ENCODE data around the gene PECR.

PECR gene

GRCh38 chr2:216081487-216082116, at the start of gene PECR, which contains the start of gene TMEM169:
PECR (minus strand) TSS chr2:216081809; CDS start chr2:216081741, 68 bp downstream.
TMEM169 (plus strand) TSS chr2:216081919; CDS start chr2:216095964, 14,045 bp downstream.
- DNase-seq (ENCODE audit: low read depth in 3 of 3): peak; percentile 40 to 78 (median 53)

GRCh38 chr2:216130346-216130971, 48.9 kb upstream of the PECR start:
- no peak for DNase-seq (ENCODE audit: low read depth in 3 of 3)

GRCh38 chr2:216126943-216127342, 45.3 kb upstream of the PECR start:
- DNase-seq (ENCODE audit: low read depth in 3 of 3): no peak

- DNase-seq (ENCODE audit: low read depth in 3 of 3): no peak
These were observed 39.6 kb upstream of the PECR start for GRCh38 chr2:216121255-216121654.

GRCh38 chr2:216119986-216120385, 38.4 kb upstream of the PECR start:
- no peak for DNase-seq (ENCODE audit: low read depth in 3 of 3)

GRCh38 chr2:216119146-216119545, 37.5 kb upstream of the PECR start:
- no peak for DNase-seq (ENCODE audit: low read depth in 3 of 3)

GRCh38 chr2:216118474-216118873, 36.9 kb upstream of the PECR start:
- no peak for DNase-seq (ENCODE audit: low read depth in 3 of 3)

GRCh38 chr2:216117561-216118340, 36.1 kb upstream of the PECR start:
- no peak for DNase-seq (ENCODE audit: low read depth in 3 of 3)

GRCh38 chr2:216116418-216116817, 34.8 kb upstream of the PECR start:
- DNase-seq (ENCODE audit: low read depth in 3 of 3): no peak

- peak; percentile 93 to 97 (median 93) for DNase-seq (ENCODE audit: low read depth in 3 of 3)
These were observed 33.3 kb upstream of the PECR start for GRCh38 chr2:216114714-216115531.

GRCh38 chr2:216114382-216114713, 32.7 kb upstream of the PECR start:
- no peak for DNase-seq (ENCODE audit: low read depth in 3 of 3)

- DNase-seq (ENCODE audit: low read depth in 3 of 3): no peak
These were observed 32.0 kb upstream of the PECR start for GRCh38 chr2:216113572-216113971.

- DNase-seq (ENCODE audit: low read depth in 3 of 3): no peak
These were observed 31.3 kb upstream of the PECR start for GRCh38 chr2:216112926-216113325.

- no peak for DNase-seq (ENCODE audit: low read depth in 3 of 3)
These were observed 29.5 kb upstream of the PECR start for GRCh38 chr2:216111122-216111521.

- no peak for DNase-seq (ENCODE audit: low read depth in 3 of 3)
These were observed 29.0 kb upstream of the PECR start for GRCh38 chr2:216110620-216111019.

GRCh38 chr2:216109962-216110614, 28.5 kb upstream of the PECR start:
- DNase-seq (ENCODE audit: low read depth in 3 of 3): no peak

- peak; percentile 95 to 97 (median 96) for DNase-seq (ENCODE audit: low read depth in 3 of 3)
These were observed 27.6 kb upstream of the PECR start, which contains the start of gene XRCC5 for GRCh38 chr2:216108967-216109921. XRCC5 (plus strand) TSS chr2:216109348; CDS start chr2:216109437, 89 bp downstream.

- no peak for DNase-seq (ENCODE audit: low read depth in 3 of 3)
These were observed 26.8 kb upstream of the PECR start for GRCh38 chr2:216108310-216108966.

GRCh38 chr2:216107760-216108159, 26.2 kb upstream of the PECR start:
- DNase-seq (ENCODE audit: low read depth in 3 of 3): no peak

- DNase-seq (ENCODE audit: low read depth in 3 of 3): no peak
These were observed 25.7 kb upstream of the PECR start for GRCh38 chr2:216107320-216107719.
